GM19324 (cell line): ENCODE measurements around the gene PBXIP1.
"Not testable (repeated sequence)": the region's sequence is repeated elsewhere in the genome, so short reads cannot be mapped to it uniquely, and the experiment has no call there.

Experiments used
- ATAC-seq: cut with Tn5 transposase; IDR thresholded peaks from one replicate; pipeline ENCODE4 v1.9.1; 2021; ENCODE audit warnings: mild to moderate bottlenecking, moderate library complexity; ENCODE audit not compliant: unreplicated experiment, low FRiP score

Gene PBXIP1

GRCh38 chr1:154938604-154939399 lies 17.1 kb downstream of the PBXIP1 start:
- no peak for ATAC-seq

- ATAC-seq: no peak
Observed at GRCh38 chr1:154937988-154938386, 17.9 kb downstream of the PBXIP1 start.

GRCh38 chr1:154937085-154937987 lies 18.6 kb downstream of the PBXIP1 start:
- ATAC-seq: peak; percentile 69

- ATAC-seq: peak; percentile 80
Observed at GRCh38 chr1:154936555-154937084, 19.3 kb downstream of the PBXIP1 start, which contains the start of gene PMVK. Gene PMVK (minus strand): TSS chr1:154936719. CDS start chr1:154936685, 34 bp downstream.

- no peak for ATAC-seq
Observed at GRCh38 chr1:154935749-154936554, 19.9 kb downstream of the PBXIP1 start.

GRCh38 chr1:154934358-154934948 lies 21.4 kb downstream of the PBXIP1 start:
- ATAC-seq: no peak

GRCh38 chr1:154931940-154932487 lies 23.9 kb downstream of the PBXIP1 start:
- no peak for ATAC-seq

- ATAC-seq: no peak
Observed at GRCh38 chr1:154926201-154926600, 29.7 kb downstream of the PBXIP1 start.

- no peak for ATAC-seq
Observed at GRCh38 chr1:154925335-154926170, 30.3 kb downstream of the PBXIP1 start.

GRCh38 chr1:154923695-154924094 lies 32.2 kb downstream of the PBXIP1 start:
- no peak for ATAC-seq

- no peak for ATAC-seq
Observed at GRCh38 chr1:154913273-154913672, 42.6 kb downstream of the PBXIP1 start.

GRCh38 chr1:154912755-154913154 lies 43.1 kb downstream of the PBXIP1 start:
- no peak for ATAC-seq

- ATAC-seq: no peak
Observed at GRCh38 chr1:154911691-154912550, 44.0 kb downstream of the PBXIP1 start.

GRCh38 chr1:154910851-154911250 lies 45.0 kb downstream of the PBXIP1 start:
- ATAC-seq: no peak

GRCh38 chr1:154908937-154909336 lies 47.0 kb downstream of the PBXIP1 start:
- ATAC-seq: no peak

GRCh38 chr1:154908129-154908528 lies 47.8 kb downstream of the PBXIP1 start:
- ATAC-seq: not testable (repeated sequence)

GRCh38 chr1:154906621-154907081 lies 49.2 kb downstream of the PBXIP1 start:
- ATAC-seq: no peak
